Measurements from ENCODE around the gene ERP44. TPM values are rescaled to one million over a fixed set of nuclear protein-coding genes. Genes with fewer than 3 reads are reported as not detected.
A peak's percentile ranks its signal among the peaks of the same experiment; 100 is the strongest.
"Not testable (repeated sequence)": the region's sequence is repeated elsewhere in the genome, so short reads cannot be mapped to it uniquely, and the experiment has no call there.

Gene ERP44
- total RNA-seq, 1 donor from 2014 or later, result 16.5 TPM

DNA sequence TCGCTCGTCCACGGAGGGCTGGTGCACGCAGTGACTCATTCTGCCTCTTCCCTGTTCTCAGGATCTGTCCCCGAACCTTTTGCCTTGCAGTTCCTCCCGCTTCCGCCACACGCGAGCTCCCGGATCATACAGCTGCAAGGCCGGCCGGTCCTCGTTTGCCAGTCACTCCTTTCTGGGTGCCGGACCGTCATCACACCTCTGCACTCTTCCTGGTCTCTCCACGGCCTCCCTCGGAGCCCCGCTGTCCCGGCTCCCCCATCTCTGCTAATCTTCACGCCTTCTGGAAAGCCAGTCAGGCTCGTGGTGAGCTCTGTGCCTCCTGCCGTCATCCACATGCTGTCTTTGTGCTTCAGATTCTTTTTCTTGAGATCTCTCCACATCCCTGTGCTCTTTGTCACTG, 100.5 kb downstream of the ERP44 start:
- ATAC-seq (ENCODE audit: low read depth) (no peak), DNase-seq (no peak)
- Mint-ChIP-seq H3K27me3 (no peaks in the 10 kb centered on the region), H3K9me3 (peaks cover 9% of the 10 kb centered on the region), H3K4me1 (peaks cover 2% of the 10 kb centered on the region), H3K4me3 (no peak overlapping the region), H3K27ac (no peak overlapping the region), H3K36me3 (ENCODE audit: low read depth) (peaks cover 87% of the 10 kb centered on the region)
- intact Hi-C loops (cut with micrococcal nuclease), result no loop called here
- ChIA-PET POLR2A (no interaction called here), CTCF (no interaction called here)
- TF ChIP-seq, protein P1, sequence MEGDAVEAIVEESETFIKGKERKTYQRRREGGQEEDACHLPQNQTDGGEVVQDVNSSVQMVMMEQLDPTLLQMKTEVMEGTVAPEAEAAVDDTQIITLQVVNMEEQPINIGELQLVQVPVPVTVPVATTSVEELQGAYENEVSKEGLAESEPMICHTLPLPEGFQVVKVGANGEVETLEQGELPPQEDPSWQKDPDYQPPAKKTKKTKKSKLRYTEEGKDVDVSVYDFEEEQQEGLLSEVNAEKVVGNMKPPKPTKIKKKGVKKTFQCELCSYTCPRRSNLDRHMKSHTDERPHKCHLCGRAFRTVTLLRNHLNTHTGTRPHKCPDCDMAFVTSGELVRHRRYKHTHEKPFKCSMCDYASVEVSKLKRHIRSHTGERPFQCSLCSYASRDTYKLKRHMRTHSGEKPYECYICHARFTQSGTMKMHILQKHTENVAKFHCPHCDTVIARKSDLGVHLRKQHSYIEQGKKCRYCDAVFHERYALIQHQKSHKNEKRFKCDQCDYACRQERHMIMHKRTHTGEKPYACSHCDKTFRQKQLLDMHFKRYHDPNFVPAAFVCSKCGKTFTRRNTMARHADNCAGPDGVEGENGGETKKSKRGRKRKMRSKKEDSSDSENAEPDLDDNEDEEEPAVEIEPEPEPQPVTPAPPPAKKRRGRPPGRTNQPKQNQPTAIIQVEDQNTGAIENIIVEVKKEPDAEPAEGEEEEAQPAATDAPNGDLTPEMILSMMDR (IDR thresholded peaks at IDR 0.05), result no peak

DNA sequence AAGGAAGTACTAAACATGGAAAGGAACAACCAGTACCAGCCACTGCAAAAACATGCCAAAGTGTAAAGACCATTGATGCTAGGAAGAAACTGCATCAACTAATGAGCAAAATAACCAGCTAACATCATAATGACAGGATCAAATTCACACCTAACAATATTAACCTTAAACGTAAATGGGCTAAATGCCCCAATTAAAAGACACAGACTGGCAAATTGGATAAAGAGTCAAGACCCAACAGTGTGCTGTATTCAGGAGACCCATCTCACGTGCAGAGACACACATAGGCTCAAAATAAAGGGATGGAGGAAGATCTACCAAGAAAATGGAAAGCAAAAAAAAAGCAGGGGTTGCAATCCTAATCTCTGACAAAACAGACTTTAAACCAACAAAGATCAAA, 108.3 kb downstream of the ERP44 start:
- H3K27ac Mint-ChIP-seq; ATAC-seq (ENCODE audit: low read depth); H3K27me3 Mint-ChIP-seq; H3K4me3 Mint-ChIP-seq; DNase-seq; intact Hi-C loops (cut with micrococcal nuclease); POLR2A ChIA-PET; CTCF ChIA-PET; H3K4me1 Mint-ChIP-seq; H3K9me3 Mint-ChIP-seq: not testable (repeated sequence)
- peaks cover 61% of the 10 kb centered on the region for H3K36me3 Mint-ChIP-seq (ENCODE audit: low read depth)

DNA sequence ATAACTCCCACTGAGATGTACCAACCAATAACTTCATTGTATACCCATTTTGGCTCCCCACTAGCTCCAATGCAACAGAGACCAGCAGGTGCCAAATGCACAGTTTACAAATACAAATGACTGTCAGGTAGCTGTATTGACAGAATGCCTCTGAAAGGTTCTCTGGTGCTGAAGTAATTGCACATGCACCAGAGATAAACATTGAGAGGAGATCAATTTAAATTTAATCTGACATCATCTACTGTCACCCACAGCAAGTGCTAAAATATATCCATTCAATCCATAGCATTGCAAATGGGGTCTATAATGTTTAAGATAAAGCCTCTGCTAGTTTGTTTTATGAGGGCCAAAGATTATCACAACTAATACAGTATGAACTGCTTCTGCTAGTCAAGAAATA, 112.2 kb downstream of the ERP44 start:
- no peak overlapping the region for H3K4me3 Mint-ChIP-seq
- ChIA-PET POLR2A (no interaction called here), CTCF (no interaction called here)
- H3K9me3 Mint-ChIP-seq, result peaks cover 3% of the 10 kb centered on the region
- ATAC-seq (ENCODE audit: low read depth), result no peak
- intact Hi-C loops (cut with micrococcal nuclease), result no loop called here
- H3K4me1 Mint-ChIP-seq, result no peaks in the 10 kb centered on the region
- TF ChIP-seq, protein P1 (IDR thresholded peaks at IDR 0.05), result no peak
- H3K36me3 Mint-ChIP-seq (ENCODE audit: low read depth), result peaks cover 54% of the 10 kb centered on the region
- no peaks in the 10 kb centered on the region for H3K27me3 Mint-ChIP-seq
- DNase-seq, result no peak
- H3K27ac Mint-ChIP-seq, result no peak overlapping the region

DNA sequence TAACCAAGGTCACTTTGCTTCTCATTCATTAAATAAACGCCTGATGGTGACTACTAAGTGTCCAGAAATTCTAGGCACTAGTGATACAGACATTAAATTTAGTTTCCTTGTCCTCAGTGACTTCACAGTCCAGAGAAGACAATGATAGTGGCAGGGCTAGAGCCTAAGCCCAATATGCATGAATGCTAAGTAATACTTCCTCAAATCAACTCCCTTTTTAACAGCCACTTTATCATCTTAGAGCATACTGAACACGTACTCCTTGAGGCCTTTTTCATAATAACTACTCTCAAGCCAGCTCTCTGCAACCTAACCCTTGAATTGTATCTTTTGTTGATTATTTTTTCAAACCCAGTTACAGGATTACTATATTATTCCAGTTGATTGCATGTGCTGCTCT, 118.2 kb downstream of the ERP44 start:
- no peaks in the 10 kb centered on the region for H3K9me3 Mint-ChIP-seq
- DNase-seq, result no peak

DNA sequence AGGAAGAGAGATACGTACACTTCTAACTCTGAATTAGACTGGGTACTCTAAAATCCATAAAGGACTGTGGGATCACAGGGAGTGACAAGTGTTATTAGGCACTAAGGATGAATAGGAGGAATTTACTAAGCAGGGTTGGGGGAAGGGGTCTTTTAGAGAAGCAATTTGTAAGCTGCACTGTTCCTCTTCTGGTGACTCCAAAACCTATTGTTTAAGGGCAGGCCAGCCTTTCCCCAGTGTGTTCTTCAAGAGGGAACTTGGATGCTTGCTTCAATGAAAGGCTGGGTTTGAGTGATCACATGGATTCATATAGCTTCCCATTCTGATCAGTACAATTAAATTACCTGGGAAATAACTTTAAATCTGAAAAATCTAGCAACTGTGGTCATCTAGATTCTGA, 120.6 kb downstream of the ERP44 start:
- intact Hi-C loops (cut with micrococcal nuclease), result no loop called here
- DNase-seq (no peak), ATAC-seq (ENCODE audit: low read depth) (no peak)

More for the DNA sequence above, 118.2 kb downstream of the ERP44 start:
- Mint-ChIP-seq H3K27me3 (no peaks in the 10 kb centered on the region), H3K4me1 (no peaks in the 10 kb centered on the region), H3K36me3 (ENCODE audit: low read depth) (peaks cover 34% of the 10 kb centered on the region), H3K27ac (no peak overlapping the region), H3K4me3 (no peak overlapping the region)
- intact Hi-C loops (cut with micrococcal nuclease), result no loop called here
- no peak for ATAC-seq (ENCODE audit: low read depth)
- CTCF ChIA-PET, result no interaction called here
- TF ChIP-seq, protein P1 (IDR thresholded peaks at IDR 0.05), result no peak
- POLR2A ChIA-PET, result no interaction called here

More for the DNA sequence above, 120.6 kb downstream of the ERP44 start:
- TF ChIP-seq, protein P1 (IDR thresholded peaks at IDR 0.05), result no peak
- H3K27me3 Mint-ChIP-seq, result no peaks in the 10 kb centered on the region
- POLR2A ChIA-PET, result no interaction called here
- H3K36me3 Mint-ChIP-seq (ENCODE audit: low read depth), result peaks cover 31% of the 10 kb centered on the region
- no peaks in the 10 kb centered on the region for H3K9me3 Mint-ChIP-seq
- no peaks in the 10 kb centered on the region for H3K4me1 Mint-ChIP-seq
- no peak overlapping the region for H3K4me3 Mint-ChIP-seq
- peak overlapping the region; percentile 14 for H3K27ac Mint-ChIP-seq
- CTCF ChIA-PET, result no interaction called here

All from activated B cell treated with CpG ODN at 0.5 μM for 24 hours (primary cell).